GM13977 (cell line): Measurements from ENCODE around the gene SLC48A1.
A peak's percentile ranks its signal among the peaks of the same experiment; 100 is the strongest.

Experiments
- DNase-seq: peaks from one replicate; pipeline ENCODE4 v3.0.0; 2012; ENCODE audit warnings: low spot score
- CTCF ChIP-seq: IDR thresholded peaks from 2 replicates; pipeline ENCODE4 v1.5.1; 2012; ENCODE audit warnings: mild to moderate bottlenecking, control low read depth; ENCODE audit not compliant: insufficient read depth; ENCODE audit errors: extremely low read depth, missing control alignments
- in situ Hi-C: fragments of 300-500 bp; cut with MboI; formaldehyde crosslinking; loops from one replicate; pipeline ENCODE4 v1.12.0; 2022; ENCODE audit warnings: low sequenced_read_pairs, low pct_unique_long_range_greater_than_20kb, mixed read lengths, inconsistent platforms; ENCODE audit not compliant: unreplicated experiment

The SLC48A1 gene

GRCh38 chr12:47773062-47773857 lies at the start of gene SLC48A1:
SLC48A1 (plus strand) TSS chr12:47773238; CDS start chr12:47773305, 67 bp downstream.
- peak; percentile 49 for TF ChIP-seq CTCF
- peak; percentile 95 for DNase-seq
- in situ Hi-C loops, result loop anchor here (10.0 kb wide), 1 partner anchor 58 kb away; no protein-coding TSS in a partner anchor

GRCh38 chr12:47725091-47725772 lies 47.8 kb upstream of the SLC48A1 start, which contains the start of gene ENDOU:
ENDOU (minus strand) TSS chr12:47725490; CDS start chr12:47725413, 77 bp downstream.
- no peak for DNase-seq
- no peak for TF ChIP-seq CTCF
- in situ Hi-C loops, result loop anchor here (25.0 kb wide), 1 partner anchor 437 kb away; the partner anchor contains the start of gene ASB8

GRCh38 chr12:47725893-47726292 lies 47.1 kb upstream of the SLC48A1 start:
- in situ Hi-C loops, result loop anchor here (25.0 kb wide), 1 partner anchor 436 kb away; the partner anchor contains the start of gene ASB8
- no peak for TF ChIP-seq CTCF
- peak; percentile 69 for DNase-seq

- no peak for DNase-seq
- TF ChIP-seq CTCF, result no peak
- in situ Hi-C loops, result loop anchor here (25.0 kb wide), 1 partner anchor 433 kb away; the partner anchor contains the start of gene ASB8
Measured at GRCh38 chr12:47729233-47729632, 43.8 kb upstream of the SLC48A1 start.

GRCh38 chr12:47730341-47730744 lies 42.7 kb upstream of the SLC48A1 start:
- DNase-seq, result no peak
- in situ Hi-C loops, result loop anchor here (25.0 kb wide), 1 partner anchor 432 kb away; the partner anchor contains the start of gene ASB8
- TF ChIP-seq CTCF, result no peak

GRCh38 chr12:47731723-47732122 lies 41.3 kb upstream of the SLC48A1 start:
- TF ChIP-seq CTCF, result no peak
- no peak for DNase-seq
- in situ Hi-C loops, result loop anchor here (25.0 kb wide), 1 partner anchor 431 kb away; the partner anchor contains the start of gene ASB8
